ENCODE results near the gene RDH8.

Gene RDH8

GRCh38 chr19:10013316-10013715, at the start of gene RDH8:
RDH8 (plus strand) TSS chr19:10013483; CDS start chr19:10013498, 15 bp downstream.
- DNase-seq, result no peak

- DNase-seq, result no peak
These were observed 47.3 kb upstream of the RDH8 start for GRCh38 chr19:9966024-9966423.

GRCh38 chr19:9966448-9966847, 46.8 kb upstream of the RDH8 start:
- DNase-seq, result no peak

- no peak for DNase-seq
These were observed 46.0 kb upstream of the RDH8 start for GRCh38 chr19:9967326-9967725.

- no peak for DNase-seq
These were observed 44.2 kb upstream of the RDH8 start for GRCh38 chr19:9968820-9969687.

GRCh38 chr19:9969688-9969975, 43.7 kb upstream of the RDH8 start:
- DNase-seq, result no peak

GRCh38 chr19:9970481-9970880, 42.8 kb upstream of the RDH8 start:
- DNase-seq, result no peak

GRCh38 chr19:9971166-9971897, 42.0 kb upstream of the RDH8 start:
- no peak for DNase-seq

- DNase-seq, result no peak
These were observed 41.2 kb upstream of the RDH8 start for GRCh38 chr19:9972103-9972502.

- no peak for DNase-seq
These were observed 31.6 kb upstream of the RDH8 start for GRCh38 chr19:9981406-9982260.

- DNase-seq, result no peak
These were observed 26.4 kb upstream of the RDH8 start for GRCh38 chr19:9986787-9987281.

- no peak for DNase-seq
These were observed 23.8 kb upstream of the RDH8 start for GRCh38 chr19:9989504-9989903.

GRCh38 chr19:9991425-9992191, 21.7 kb upstream of the RDH8 start:
- DNase-seq, result no peak

- no peak for DNase-seq
These were observed 18.2 kb upstream of the RDH8 start for GRCh38 chr19:9995084-9995483.

- DNase-seq, result no peak
These were observed 17.3 kb upstream of the RDH8 start for GRCh38 chr19:9995999-9996398.

GRCh38 chr19:9996541-9996940, 16.7 kb upstream of the RDH8 start:
- DNase-seq, result no peak

- DNase-seq, result no peak
These were observed 13.0 kb upstream of the RDH8 start for GRCh38 chr19:10000171-10000826.

GRCh38 chr19:10001899-10002298, 11.4 kb upstream of the RDH8 start:
- DNase-seq, result no peak

- DNase-seq, result no peak
These were observed 10.0 kb upstream of the RDH8 start for GRCh38 chr19:10003271-10003670.

GRCh38 chr19:10004617-10005016, 8.7 kb upstream of the RDH8 start:
- no peak for DNase-seq

GRCh38 chr19:10005632-10006334, 7.5 kb upstream of the RDH8 start:
- DNase-seq, result no peak

All from NCI-H187 treated with DMSO at 0.1 percent for 48 hours (cell line).